GM12892 (cell line): ENCODE results near the gene TRIM9.

Source experiments
- POLR2A ChIP-seq: IDR thresholded peaks from 2 replicates; pipeline ENCODE4 v1.6.1; 2011; ENCODE audit warnings: low read depth, low read length, control low read depth
- POLR2AphosphoS5 ChIP-seq: IDR thresholded peaks from 2 replicates; pipeline ENCODE4 v1.6.1; 2011; ENCODE audit warnings: low read depth, low read length, control low read depth
- TAF1 ChIP-seq: IDR thresholded peaks from 2 replicates; pipeline ENCODE4 v1.6.1; 2011; ENCODE audit warnings: low read depth, mild to moderate bottlenecking, control low read depth, low read length, borderline replicate concordance

GRCh38 chr14:51028851-51029754, 65.8 kb downstream of the TRIM9 start:
- no peak for TF ChIP-seq POLR2AphosphoS5
- TF ChIP-seq POLR2A: no peak
- TF ChIP-seq TAF1: no peak
